Caco-2 (cell line): ENCODE measurements around the gene SAV1. TPM values are rescaled to one million over a fixed set of nuclear protein-coding genes. Genes with fewer than 3 reads are reported as not detected.

Source experiments
- BruUV-seq: library from RNA; stranded (reverse); fragments of 400-500 nt; replicated peaks from 2 replicates; lab custom pipeline; 2021; lab: Mats Ljungman, UMichigan
- CTCF ChIA-PET: fragments of 300-600 bp; sonication (Branson Sonifier 250); formaldehyde crosslinking; loops from one replicate; lab custom pipeline; 2022; ENCODE audit warnings: antibody characterized with exemption; lab: Charles Lee
- POLR2A ChIA-PET: fragments of 300-600 bp; sonication (Branson Sonifier 250); formaldehyde crosslinking; loops from one replicate; lab custom pipeline; 2022; ENCODE audit warnings: antibody characterized with exemption; lab: Charles Lee
- DNase-seq, 2 experiments: peaks; one replicate each; pipeline versions ENCODE4 v3.0.0 to v3.0.0-alpha.2; 2020 to 2022
- H3K27me3 ChIP-seq: replicated peaks from 2 replicates; pipeline ENCODE4 v1.6.0; 2011; ENCODE audit warnings: low read length; ENCODE audit not compliant: control insufficient read depth, insufficient read depth
- H3K36me3 ChIP-seq: 2 replicates; pipeline ENCODE4 v1.5.1; 2011; ENCODE audit warnings: low read length; ENCODE audit not compliant: control insufficient read depth, insufficient read depth
- H3K4me1 ChIP-seq: fragments of 250-450 bp; sonication (Bioruptor Pico); 2 replicates; pipeline ENCODE4 v1.5.1; 2020; ENCODE audit warnings: mild to moderate bottlenecking
- H3K4me3 ChIP-seq: 2 replicates; pipeline ENCODE4 v1.5.1; 2011; ENCODE audit warnings: low read depth, mild to moderate bottlenecking, control low read depth, low read length
- H3K9me3 ChIP-seq: fragments of 250-450 bp; sonication (Bioruptor Pico); 2 replicates; pipeline ENCODE4 v1.5.1; 2020; ENCODE audit warnings: mild to moderate bottlenecking, moderate library complexity
- H3K27ac Mint-ChIP-seq: one replicate; pipeline ENCODE4 v1.8.0; 2022; ENCODE audit warnings: mixed read lengths; ENCODE audit not compliant: unreplicated experiment
- H3K27me3 Mint-ChIP-seq: one replicate; pipeline ENCODE4 v1.8.0; 2022; ENCODE audit warnings: mixed read lengths; ENCODE audit not compliant: insufficient read depth, unreplicated experiment
- H3K36me3 Mint-ChIP-seq: one replicate; pipeline ENCODE4 v1.8.0; 2022; ENCODE audit warnings: mild to moderate bottlenecking, mixed read lengths; ENCODE audit not compliant: insufficient read depth, unreplicated experiment
- H3K4me1 Mint-ChIP-seq: one replicate; pipeline ENCODE4 v1.8.0; 2022; ENCODE audit warnings: low read depth, mixed read lengths; ENCODE audit not compliant: unreplicated experiment
- H3K4me3 Mint-ChIP-seq: one replicate; pipeline ENCODE4 v1.8.0; 2022; ENCODE audit warnings: mild to moderate bottlenecking, moderate library complexity, mixed read lengths; ENCODE audit not compliant: unreplicated experiment
- H3K9me3 Mint-ChIP-seq: one replicate; pipeline ENCODE4 v1.8.0; 2022; ENCODE audit warnings: mixed read lengths; ENCODE audit not compliant: unreplicated experiment
- intact Hi-C: fragments of 100-400 bp; cut with micrococcal nuclease; formaldehyde crosslinking; loops from one replicate; pipeline ENCODE4 v1.10.0; 2022; ENCODE audit not compliant: unreplicated experiment
- total RNA-seq: library from RNA; stranded (reverse); gene quantifications from 2 replicates; pipeline ENCODE4 v1.2.3, GENCODE V29; 2022
- TF ChIP-seq, protein P1 (sequence below), 2 experiments: fragments of 200-600 bp in 1 of 2; IDR thresholded peaks; 1 replicate in 1 of 2; 2 replicates in 1 of 2; pipeline versions ENCODE4 v1.5.1 to v1.8.0; 2011 to 2022; ENCODE audit warnings: antibody characterized with exemption in 1 of 2, control low read depth in 1 of 2, inconsistent platforms in 1 of 2, low read depth in 1 of 2, low read length in 1 of 2, mild to moderate bottlenecking in 1 of 2, moderate library complexity in 1 of 2; ENCODE audit not compliant: insufficient read depth in 1 of 2, severe bottlenecking in 1 of 2, unreplicated experiment in 1 of 2

SAV1 gene
- total RNA-seq, 1 experiment from 2014 or later, result 28.3 TPM

DNA sequence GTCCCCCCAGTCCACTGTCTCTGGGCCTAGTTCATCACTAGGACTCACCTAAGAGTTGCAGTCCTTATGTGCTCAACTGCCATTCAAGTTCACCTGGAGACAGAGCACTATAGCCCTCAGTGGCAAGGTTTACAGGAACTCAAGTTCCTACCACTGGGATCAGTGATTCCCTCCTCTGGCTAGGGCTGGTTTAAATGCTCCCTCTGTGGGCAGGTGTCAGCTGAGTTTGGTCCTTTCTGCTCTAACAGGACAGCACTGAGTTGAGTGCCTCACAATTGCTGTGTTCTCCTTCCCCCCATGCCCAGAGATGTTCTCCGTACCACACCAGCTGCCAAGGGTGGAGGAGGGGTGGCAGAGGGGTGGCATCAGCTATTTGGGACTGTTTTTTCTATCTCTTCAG, 20.8 kb upstream of the SAV1 start:
- TF ChIP-seq, protein P1, sequence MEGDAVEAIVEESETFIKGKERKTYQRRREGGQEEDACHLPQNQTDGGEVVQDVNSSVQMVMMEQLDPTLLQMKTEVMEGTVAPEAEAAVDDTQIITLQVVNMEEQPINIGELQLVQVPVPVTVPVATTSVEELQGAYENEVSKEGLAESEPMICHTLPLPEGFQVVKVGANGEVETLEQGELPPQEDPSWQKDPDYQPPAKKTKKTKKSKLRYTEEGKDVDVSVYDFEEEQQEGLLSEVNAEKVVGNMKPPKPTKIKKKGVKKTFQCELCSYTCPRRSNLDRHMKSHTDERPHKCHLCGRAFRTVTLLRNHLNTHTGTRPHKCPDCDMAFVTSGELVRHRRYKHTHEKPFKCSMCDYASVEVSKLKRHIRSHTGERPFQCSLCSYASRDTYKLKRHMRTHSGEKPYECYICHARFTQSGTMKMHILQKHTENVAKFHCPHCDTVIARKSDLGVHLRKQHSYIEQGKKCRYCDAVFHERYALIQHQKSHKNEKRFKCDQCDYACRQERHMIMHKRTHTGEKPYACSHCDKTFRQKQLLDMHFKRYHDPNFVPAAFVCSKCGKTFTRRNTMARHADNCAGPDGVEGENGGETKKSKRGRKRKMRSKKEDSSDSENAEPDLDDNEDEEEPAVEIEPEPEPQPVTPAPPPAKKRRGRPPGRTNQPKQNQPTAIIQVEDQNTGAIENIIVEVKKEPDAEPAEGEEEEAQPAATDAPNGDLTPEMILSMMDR (IDR thresholded peaks at IDR 0.05; ENCODE audit: insufficient read depth in 1 of 2, low read depth in 1 of 2, low read length in 1 of 2, severe bottlenecking in 1 of 2, unreplicated experiment in 1 of 2), result no peak
- no peak overlapping the region for H3K4me3 Mint-ChIP-seq
- H3K27me3 Mint-ChIP-seq, result no peaks in the 10 kb centered on the region
- CTCF ChIA-PET, result interaction anchor here (0.7 to 1.0 kb wide), 2 partner anchors 13 to 89 kb away, joined by 3 to 4 read pairs; no protein-coding TSS in a partner anchor
- Histone ChIP-seq H3K36me3 (no peaks in the 10 kb centered on the region), H3K4me1 (no peaks in the 10 kb centered on the region), H3K27me3 (no peaks in the 10 kb centered on the region), H3K4me3 (no peak overlapping the region), H3K9me3 (peaks cover 6% of the 10 kb centered on the region; the same call in 1 of the 2 replicates)
- POLR2A ChIA-PET, result no interaction called here
- H3K9me3 Mint-ChIP-seq, result no peaks in the 10 kb centered on the region
- H3K36me3 Mint-ChIP-seq, result no peaks in the 10 kb centered on the region
- no peak overlapping the region for H3K27ac Mint-ChIP-seq
- intact Hi-C loops, result loop anchor here (2.0 kb wide), 1 partner anchor 70 kb away; no protein-coding TSS in a partner anchor
- BruUV-seq, result no TSS peak
- H3K4me1 Mint-ChIP-seq, result no peaks in the 10 kb centered on the region
- no peak for DNase-seq

- TF ChIP-seq, protein P1 (IDR thresholded peaks at IDR 0.05; ENCODE audit: insufficient read depth in 1 of 2, low read depth in 1 of 2, low read length in 1 of 2, severe bottlenecking in 1 of 2, unreplicated experiment in 1 of 2), result no peak
- POLR2A ChIA-PET, result no interaction called here
Measured at GRCh38 chr14:50679674-50680073, 11.6 kb upstream of the SAV1 start.

GRCh38 chr14:50678163-50678562, 10.1 kb upstream of the SAV1 start:
- intact Hi-C loops, result no loop called here
- no peaks in the 10 kb centered on the region for H3K36me3 Mint-ChIP-seq
- no peak overlapping the region for H3K4me3 ChIP-seq
- H3K27me3 ChIP-seq, result no peaks in the 10 kb centered on the region
- no peak overlapping the region for H3K4me3 Mint-ChIP-seq
- no peaks in the 10 kb centered on the region for H3K27me3 Mint-ChIP-seq
- peaks cover 52% of the 10 kb centered on the region for H3K4me1 Mint-ChIP-seq
- H3K4me1 ChIP-seq, result peaks cover 58% of the 10 kb centered on the region
- BruUV-seq, result no TSS peak
- no peaks in the 10 kb centered on the region for H3K36me3 ChIP-seq
- DNase-seq, result no peak
- no peak overlapping the region for H3K27ac Mint-ChIP-seq
- CTCF ChIA-PET, result no interaction called here
- no peaks in the 10 kb centered on the region for H3K9me3 Mint-ChIP-seq
- POLR2A ChIA-PET, result no interaction called here
- H3K9me3 ChIP-seq, result no peaks in the 10 kb centered on the region
- TF ChIP-seq, protein P1 (IDR thresholded peaks at IDR 0.05; ENCODE audit: insufficient read depth in 1 of 2, low read depth in 1 of 2, low read length in 1 of 2, severe bottlenecking in 1 of 2, unreplicated experiment in 1 of 2), result no peak

More at GRCh38 chr14:50679674-50680073, 11.6 kb upstream of the SAV1 start:
- Histone ChIP-seq H3K27me3 (no peaks in the 10 kb centered on the region), H3K4me1 (peaks cover 58% of the 10 kb centered on the region), H3K36me3 (no peaks in the 10 kb centered on the region), H3K4me3 (no peak overlapping the region), H3K9me3 (no peaks in the 10 kb centered on the region)
- Mint-ChIP-seq H3K4me3 (no peak overlapping the region), H3K36me3 (no peaks in the 10 kb centered on the region), H3K27me3 (no peaks in the 10 kb centered on the region), H3K9me3 (no peaks in the 10 kb centered on the region), H3K27ac (no peak overlapping the region), H3K4me1 (peaks cover 46% of the 10 kb centered on the region)
- DNase-seq, result no peak
- BruUV-seq, result no TSS peak
- CTCF ChIA-PET, result no interaction called here
- intact Hi-C loops, result no loop called here
